Neural cell (in vitro differentiated cells): ENCODE results near the gene GPBAR1.

Experiments
- CTCF ChIP-seq: fragments of 450-650 bp; IDR thresholded peaks from 2 replicates; pipeline ENCODE4 v1.5.1; 2014; ENCODE audit warnings: antibody characterized with exemption, mild to moderate bottlenecking, moderate library complexity; ENCODE audit not compliant: poor library complexity, severe bottlenecking
- EP300 ChIP-seq: fragments of 450-650 bp; conservative IDR thresholded peaks from 2 replicates; pipeline ENCODE4 v1.6.1; 2014; ENCODE audit warnings: antibody characterized with exemption, mild to moderate bottlenecking, moderate library complexity; ENCODE audit not compliant: poor library complexity, severe bottlenecking
- TAF1 ChIP-seq: IDR thresholded peaks from 2 replicates; pipeline ENCODE4 v1.6.1; 2012; ENCODE audit warnings: low read depth

- TF ChIP-seq EP300 = no peak
- no peak for TF ChIP-seq CTCF
- TF ChIP-seq TAF1 = no peak
These were observed 32.3 kb upstream of the GPBAR1 start for GRCh38 chr2:218228366-218229090.
